HFF-Myc (cell line): ENCODE data around the gene PARVA.

ENCODE experiments used
- DNase-seq: peaks from one replicate; pipeline ENCODE4 v3.0.0-alpha.2; 2011; ENCODE audit warnings: low read depth; ENCODE audit errors: extremely low read depth
- H3K4me3 ChIP-seq: replicated peaks from 2 replicates; pipeline ENCODE4 v1.5.1; 2011; ENCODE audit warnings: low read depth, mild to moderate bottlenecking, control low read depth, low read length
- TF ChIP-seq, protein P1 (sequence below): IDR thresholded peaks from 2 replicates; pipeline ENCODE4 v1.5.1; 2012; ENCODE audit warnings: mild to moderate bottlenecking, low read depth, low read length, control low read depth; ENCODE audit errors: missing control alignments

Gene PARVA

DNA sequence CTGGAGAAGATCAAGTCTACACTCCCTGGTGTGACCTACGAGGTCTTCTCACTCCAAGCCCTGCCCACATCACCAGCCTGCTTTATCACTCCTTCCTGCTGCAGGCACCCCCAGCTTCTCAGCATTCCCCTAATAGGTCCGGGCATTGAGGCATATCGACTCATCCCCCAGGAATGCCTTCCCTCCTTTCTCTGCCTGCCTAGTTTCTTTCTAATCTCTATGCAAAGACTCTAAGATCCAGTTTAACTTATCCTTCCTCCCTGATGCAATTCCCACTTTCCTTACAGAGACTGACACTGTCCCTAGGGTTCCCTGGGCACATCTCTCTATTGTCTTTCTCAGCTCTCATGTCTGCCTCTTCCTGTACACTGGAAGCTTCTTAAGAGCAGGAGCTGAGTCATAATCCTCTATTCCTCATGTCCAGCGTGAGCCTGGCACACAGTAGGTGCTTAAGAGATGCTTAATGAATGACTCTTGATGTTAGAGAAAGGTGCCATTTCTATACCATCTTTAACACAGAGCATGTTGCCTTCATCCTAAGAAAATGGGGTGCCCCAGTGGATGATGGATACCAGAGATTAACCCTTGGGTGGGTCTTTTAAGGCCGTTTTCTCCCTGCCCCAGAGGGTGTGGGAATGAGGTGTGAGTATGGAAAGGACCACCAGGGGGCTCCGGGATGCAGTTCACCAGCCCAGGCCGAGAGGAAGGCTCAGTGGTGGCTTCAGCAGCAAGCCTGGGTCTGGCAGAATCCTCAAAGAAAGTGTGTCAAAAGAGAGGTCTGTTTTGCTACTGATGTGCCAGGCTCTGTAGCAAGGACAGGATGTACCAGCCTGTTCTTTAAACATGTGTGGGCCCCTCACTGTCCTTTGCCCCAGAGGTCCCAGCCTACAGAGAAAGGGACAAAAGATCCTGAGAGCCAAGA, 34.7 kb downstream of the PARVA start:
- H3K4me3 ChIP-seq: no peak overlapping the region
- DNase-seq: peak; percentile 79
- TF ChIP-seq, protein P1, sequence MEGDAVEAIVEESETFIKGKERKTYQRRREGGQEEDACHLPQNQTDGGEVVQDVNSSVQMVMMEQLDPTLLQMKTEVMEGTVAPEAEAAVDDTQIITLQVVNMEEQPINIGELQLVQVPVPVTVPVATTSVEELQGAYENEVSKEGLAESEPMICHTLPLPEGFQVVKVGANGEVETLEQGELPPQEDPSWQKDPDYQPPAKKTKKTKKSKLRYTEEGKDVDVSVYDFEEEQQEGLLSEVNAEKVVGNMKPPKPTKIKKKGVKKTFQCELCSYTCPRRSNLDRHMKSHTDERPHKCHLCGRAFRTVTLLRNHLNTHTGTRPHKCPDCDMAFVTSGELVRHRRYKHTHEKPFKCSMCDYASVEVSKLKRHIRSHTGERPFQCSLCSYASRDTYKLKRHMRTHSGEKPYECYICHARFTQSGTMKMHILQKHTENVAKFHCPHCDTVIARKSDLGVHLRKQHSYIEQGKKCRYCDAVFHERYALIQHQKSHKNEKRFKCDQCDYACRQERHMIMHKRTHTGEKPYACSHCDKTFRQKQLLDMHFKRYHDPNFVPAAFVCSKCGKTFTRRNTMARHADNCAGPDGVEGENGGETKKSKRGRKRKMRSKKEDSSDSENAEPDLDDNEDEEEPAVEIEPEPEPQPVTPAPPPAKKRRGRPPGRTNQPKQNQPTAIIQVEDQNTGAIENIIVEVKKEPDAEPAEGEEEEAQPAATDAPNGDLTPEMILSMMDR: peak; percentile 88

DNA sequence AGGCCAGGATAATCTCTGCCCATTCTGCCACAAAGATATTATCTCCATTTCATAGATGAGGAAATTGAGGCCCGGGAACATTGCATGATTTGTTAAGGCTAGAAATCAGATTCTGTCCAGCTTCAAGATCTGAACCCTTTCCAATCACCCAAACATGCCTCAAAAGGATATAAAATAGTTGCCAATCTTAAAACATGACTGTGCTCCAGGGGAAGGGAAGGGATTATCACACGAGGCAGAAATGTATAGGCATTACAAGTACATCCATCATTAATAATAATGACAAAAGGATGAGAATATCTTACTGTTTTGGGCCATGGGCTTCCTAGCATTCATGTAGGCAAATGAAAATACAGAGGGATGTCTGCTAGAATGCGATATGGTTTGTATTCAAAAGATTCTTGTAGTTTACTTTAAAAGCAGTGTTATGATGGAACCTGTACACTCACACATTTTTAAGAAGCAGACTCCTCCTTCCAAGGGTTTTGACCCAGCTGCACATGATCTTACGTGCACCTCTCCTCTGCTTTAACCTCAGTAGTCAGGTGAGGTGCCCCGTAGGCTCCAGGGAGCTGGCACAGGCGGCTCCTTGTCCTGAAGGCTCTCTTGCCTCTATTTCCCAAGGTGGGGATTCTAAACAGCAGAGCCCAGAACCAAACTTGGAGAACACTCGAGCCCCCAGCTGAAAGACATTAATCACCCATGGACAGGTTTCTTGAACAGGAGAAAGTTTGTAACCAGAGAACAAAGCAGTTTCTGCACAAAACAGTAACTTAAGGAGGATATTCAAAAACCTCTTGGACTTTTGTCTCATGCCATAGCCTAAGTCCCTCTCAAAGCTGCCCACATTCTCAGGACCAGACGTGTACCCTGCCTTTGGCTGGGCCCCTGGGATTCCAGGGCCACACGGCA, 36.0 kb downstream of the PARVA start:
- TF ChIP-seq, protein P1: no peak
- no peak for DNase-seq
- peak overlapping the region; percentile 21 for H3K4me3 ChIP-seq

DNA sequence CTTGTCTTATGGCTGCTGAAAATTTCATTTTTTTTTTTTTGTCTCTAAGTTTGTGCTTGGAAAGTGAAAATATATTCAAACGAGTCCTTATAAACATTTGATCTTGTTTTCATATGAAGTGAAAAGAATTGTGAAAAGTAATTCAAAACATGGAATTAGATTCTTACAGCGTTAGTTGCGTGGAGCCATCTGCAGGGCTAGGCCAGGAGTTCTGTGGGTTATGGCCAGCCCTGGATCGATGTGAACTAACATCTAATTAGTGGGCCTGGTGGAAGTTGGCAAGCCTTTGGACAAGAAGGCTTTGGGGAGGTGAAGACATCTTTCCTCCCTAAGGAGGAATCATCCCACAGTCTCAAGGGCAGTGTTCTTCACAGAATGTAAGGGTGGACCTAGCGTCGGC, 37.2 kb downstream of the PARVA start:
- TF ChIP-seq, protein P1: no peak

DNA sequence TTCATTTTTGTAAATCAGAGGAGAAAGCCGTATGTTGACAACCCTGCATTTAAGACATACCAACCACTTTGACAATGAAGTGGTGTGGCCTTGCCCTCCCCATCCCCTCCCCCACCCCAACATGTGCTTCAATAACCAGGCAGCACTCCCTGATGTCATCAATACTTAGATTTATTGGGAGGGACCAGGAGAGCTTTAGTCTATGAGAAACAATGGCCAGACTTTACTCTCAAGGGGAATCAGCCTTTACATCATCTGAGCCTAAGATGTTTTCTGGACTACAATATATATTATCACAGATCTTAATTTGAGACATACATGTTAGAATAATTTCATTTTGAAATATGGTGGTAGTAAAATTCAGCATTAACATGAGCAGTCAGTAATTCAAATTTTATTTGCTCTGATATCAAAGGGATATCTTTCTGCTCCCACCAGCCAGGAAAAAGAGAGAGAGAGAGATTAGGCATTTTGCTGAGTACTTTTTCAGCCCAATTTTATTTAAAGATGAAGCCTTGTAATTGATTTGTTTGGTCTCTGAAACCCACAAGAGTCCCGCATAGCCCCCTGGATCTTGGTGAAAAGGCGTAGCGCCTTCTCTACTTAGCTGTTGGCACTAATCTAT, 38.1 kb downstream of the PARVA start:
- no peak overlapping the region for H3K4me3 ChIP-seq
- TF ChIP-seq, protein P1: no peak
- no peak for DNase-seq

More for the DNA sequence above, 37.2 kb downstream of the PARVA start:
- no peak for DNase-seq
- peak overlapping the region; percentile 21 for H3K4me3 ChIP-seq

DNA sequence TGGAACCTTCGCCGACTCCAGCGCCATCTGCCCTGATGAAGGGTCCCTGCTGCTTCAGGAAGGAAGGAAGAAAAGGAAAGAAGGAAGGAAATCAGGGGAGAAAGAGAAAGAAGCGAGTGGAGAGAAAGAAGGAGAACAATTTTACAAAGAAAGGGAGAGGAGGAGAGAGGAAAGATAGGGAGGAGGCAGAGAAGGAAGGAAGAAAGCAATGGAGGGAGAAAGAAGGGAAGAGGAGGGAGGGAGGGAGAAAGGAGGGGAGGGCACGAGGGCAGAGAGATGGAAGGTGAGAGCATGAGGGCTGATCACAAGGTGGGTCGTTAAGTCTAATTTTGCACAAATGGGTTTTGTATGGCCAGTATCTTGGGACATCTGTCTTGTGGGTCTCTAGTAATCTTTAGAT, 39.2 kb downstream of the PARVA start:
- H3K4me3 ChIP-seq: no peak overlapping the region
- TF ChIP-seq, protein P1: no peak
- no peak for DNase-seq
